HG02623 (cell line): ENCODE results near the gene ISCA1.
"Not testable (repeated sequence)": the region's sequence is repeated elsewhere in the genome, so short reads cannot be mapped to it uniquely, and the experiment has no call there.

Experiments used
- ATAC-seq: cut with Tn5 transposase; IDR thresholded peaks from one replicate; pipeline ENCODE4 v1.9.1; 2021; ENCODE audit warnings: moderate library complexity; ENCODE audit not compliant: unreplicated experiment

The ISCA1 gene

GRCh38 chr9:86282077-86282978 lies at the start of gene ISCA1:
Gene ISCA1 (minus strand): TSS chr9:86282538. CDS start chr9:86282458, 80 bp downstream.
- peak; percentile 77 for ATAC-seq

GRCh38 chr9:86330186-86330585 lies 47.8 kb upstream of the ISCA1 start:
- no peak for ATAC-seq

- no peak for ATAC-seq
Observed at GRCh38 chr9:86329649-86330048, 47.3 kb upstream of the ISCA1 start.

GRCh38 chr9:86328156-86328555 lies 45.8 kb upstream of the ISCA1 start:
- ATAC-seq: no peak

- no peak for ATAC-seq
Observed at GRCh38 chr9:86326536-86326935, 44.2 kb upstream of the ISCA1 start.

- ATAC-seq: no peak
Observed at GRCh38 chr9:86324901-86325300, 42.6 kb upstream of the ISCA1 start.

- no peak for ATAC-seq
Observed at GRCh38 chr9:86324308-86324707, 42.0 kb upstream of the ISCA1 start.

GRCh38 chr9:86322973-86323644 lies 40.8 kb upstream of the ISCA1 start:
- ATAC-seq: no peak

- ATAC-seq: no peak
Observed at GRCh38 chr9:86321373-86321772, 39.0 kb upstream of the ISCA1 start.

GRCh38 chr9:86318187-86318586 lies 35.8 kb upstream of the ISCA1 start:
- ATAC-seq: no peak

- ATAC-seq: no peak
Observed at GRCh38 chr9:86315078-86315477, 32.7 kb upstream of the ISCA1 start.

GRCh38 chr9:86312959-86313358 lies 30.6 kb upstream of the ISCA1 start:
- not testable (repeated sequence) for ATAC-seq

- no peak for ATAC-seq
Observed at GRCh38 chr9:86308687-86309086, 26.3 kb upstream of the ISCA1 start.

- no peak for ATAC-seq
Observed at GRCh38 chr9:86304236-86304730, 21.9 kb upstream of the ISCA1 start.

GRCh38 chr9:86303316-86303975 lies 21.1 kb upstream of the ISCA1 start:
- ATAC-seq: no peak

GRCh38 chr9:86301686-86302085 lies 19.3 kb upstream of the ISCA1 start:
- no peak for ATAC-seq

- ATAC-seq: no peak
Observed at GRCh38 chr9:86300701-86301100, 18.4 kb upstream of the ISCA1 start.

- ATAC-seq: no peak
Observed at GRCh38 chr9:86298873-86299272, 16.5 kb upstream of the ISCA1 start.

- not testable (repeated sequence) for ATAC-seq
Observed at GRCh38 chr9:86290341-86290740, 8.0 kb upstream of the ISCA1 start.

GRCh38 chr9:86288499-86289198 lies 6.3 kb upstream of the ISCA1 start:
- no peak for ATAC-seq

GRCh38 chr9:86287013-86287412 lies 4.7 kb upstream of the ISCA1 start:
- no peak for ATAC-seq
